MM.1S (cell line): ENCODE measurements around the gene CLDN20.

Experiments
- CTCF ChIP-seq: fragments of 300-600 bp; sonication (generic); IDR thresholded peaks from 2 replicates; pipeline ENCODE4 v1.5.1; 2016; ENCODE audit warnings: antibody characterized with exemption, low read length, mixed read lengths
- EZH2 ChIP-seq: fragments of 300-600 bp; sonication (generic); optimal IDR thresholded peaks from 2 replicates; pipeline ENCODE3; 2017; ENCODE audit warnings: low read depth, mild to moderate bottlenecking, antibody characterized with exemption, low read length, mixed read lengths
- EZH2phosphoT487 ChIP-seq: fragments of 300-600 bp; sonication (generic); IDR thresholded peaks from 2 replicates; pipeline ENCODE4 v1.6.1; 2018; ENCODE audit warnings: antibody characterized with exemption, low read length

- no peak for TF ChIP-seq CTCF
- TF ChIP-seq EZH2, result no peak
- no peak for TF ChIP-seq EZH2phosphoT487
These were observed 35.2 kb upstream of the CLDN20 start for GRCh38 chr6:155228546-155229166.
